DMS53 (cell line): ENCODE data around the gene FRMPD2.
"Not testable (repeated sequence)": the region's sequence is repeated elsewhere in the genome, so short reads cannot be mapped to it uniquely, and the experiment has no call there.

Experiments
- DNase-seq: peaks from one replicate; lab custom pipeline; 2025; lab: John Stamatoyannopoulos, UW

FRMPD2 gene

DNA sequence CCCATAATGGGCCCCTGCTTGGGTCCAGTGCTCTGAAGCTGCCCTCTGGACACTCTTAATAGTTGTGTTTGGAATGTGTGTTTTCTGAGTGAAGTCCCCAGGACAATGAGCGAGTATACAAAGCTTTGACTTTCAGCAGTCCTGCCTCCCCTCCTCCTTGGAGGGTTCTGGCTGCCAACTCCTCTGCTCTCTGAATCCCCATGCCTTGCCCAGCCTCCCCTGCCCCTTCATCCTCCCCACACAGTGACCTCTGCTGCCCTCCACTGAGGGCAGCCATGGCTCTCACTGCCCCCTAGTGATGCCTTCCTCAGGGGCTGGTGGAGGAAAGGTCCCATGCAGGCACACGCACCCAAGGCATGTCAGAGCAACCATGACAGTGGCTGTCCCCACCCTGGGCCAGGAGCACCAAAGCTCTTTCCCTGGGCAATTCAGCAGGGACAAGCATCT lies 40.9 kb downstream of the FRMPD2 start:
- DNase-seq = no peak

DNA sequence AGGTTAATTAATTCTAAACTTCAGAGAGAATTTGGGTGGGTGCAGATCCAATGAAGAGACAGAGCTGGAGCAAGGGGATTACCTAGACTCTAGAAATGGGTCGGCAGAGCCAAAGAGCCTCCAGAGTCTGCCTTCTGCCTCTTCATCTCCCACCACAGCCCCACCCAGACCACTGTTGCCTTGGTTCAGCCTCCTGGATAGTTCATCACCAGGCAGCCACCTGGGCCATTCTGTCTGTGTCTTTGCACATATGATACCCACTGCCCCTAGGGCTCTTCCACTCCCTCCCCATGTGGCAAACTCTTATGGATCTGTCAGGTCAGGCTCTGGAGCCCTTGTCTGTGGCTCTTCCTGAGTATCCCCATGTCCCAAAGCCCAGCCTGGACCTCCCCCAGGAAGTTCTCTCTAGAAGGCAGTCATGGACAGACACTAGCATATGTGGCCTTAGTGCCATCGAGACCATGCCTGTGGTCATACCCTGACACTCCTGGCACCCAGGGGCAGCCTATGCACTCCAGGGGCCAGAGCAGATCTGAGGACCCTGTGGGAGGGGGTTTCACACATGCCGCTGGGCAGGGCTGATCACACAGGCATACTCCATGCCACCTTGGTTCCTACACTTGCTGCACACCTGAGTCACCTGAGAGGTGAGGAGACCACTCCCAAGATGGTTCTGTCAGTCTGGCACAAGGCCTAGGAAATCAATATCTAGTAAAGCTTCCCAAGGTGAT lies 41.6 kb downstream of the FRMPD2 start:
- DNase-seq = no peak

DNA sequence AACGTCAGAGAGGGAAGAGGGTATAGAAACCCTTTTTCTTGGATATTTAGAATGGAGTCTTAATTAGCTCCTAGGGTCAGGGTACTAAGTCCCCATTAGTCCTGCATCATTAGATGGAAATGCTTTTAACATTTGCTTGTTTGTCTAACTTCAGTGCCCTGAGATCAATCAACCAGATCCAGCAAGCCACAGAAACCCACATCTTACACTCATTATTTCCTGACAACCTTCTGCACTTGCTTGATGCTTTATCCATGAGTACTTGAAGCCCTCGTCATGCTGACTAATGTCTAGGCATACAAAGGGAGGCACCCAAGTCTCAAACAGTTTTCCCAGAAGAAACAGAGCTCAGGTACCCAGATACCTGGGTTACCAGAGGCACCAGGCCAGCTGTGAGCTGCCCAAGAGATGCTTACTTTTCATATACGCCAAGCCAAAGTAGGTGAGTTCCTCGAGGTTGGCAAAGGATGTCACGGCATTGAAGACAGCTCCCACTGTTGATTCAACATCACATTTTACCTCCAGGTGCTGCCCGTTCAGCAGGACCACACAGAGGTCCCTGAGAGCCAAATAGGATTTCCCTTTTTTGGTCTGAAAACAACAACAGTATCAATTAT lies 42.7 kb downstream of the FRMPD2 start:
- no peak for DNase-seq

DNA sequence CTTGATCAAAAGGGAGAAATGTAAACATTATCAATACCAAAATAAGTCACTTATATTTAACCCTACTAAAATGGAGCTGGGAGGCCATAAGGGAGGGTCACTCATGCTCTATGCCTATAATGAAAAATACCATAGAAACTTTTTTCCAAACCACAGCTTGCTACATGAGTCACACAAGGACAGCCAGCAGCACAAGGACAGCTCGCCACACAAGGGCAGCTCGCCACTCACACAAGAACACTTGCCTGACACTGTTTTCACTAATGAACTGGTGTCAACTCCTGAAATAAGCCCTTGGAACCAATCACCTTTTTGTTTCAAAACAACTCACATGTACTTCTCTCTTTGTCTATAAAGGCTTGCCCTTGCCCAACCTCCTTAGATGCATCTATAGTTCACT lies 43.3 kb downstream of the FRMPD2 start:
- no peak for DNase-seq

DNA sequence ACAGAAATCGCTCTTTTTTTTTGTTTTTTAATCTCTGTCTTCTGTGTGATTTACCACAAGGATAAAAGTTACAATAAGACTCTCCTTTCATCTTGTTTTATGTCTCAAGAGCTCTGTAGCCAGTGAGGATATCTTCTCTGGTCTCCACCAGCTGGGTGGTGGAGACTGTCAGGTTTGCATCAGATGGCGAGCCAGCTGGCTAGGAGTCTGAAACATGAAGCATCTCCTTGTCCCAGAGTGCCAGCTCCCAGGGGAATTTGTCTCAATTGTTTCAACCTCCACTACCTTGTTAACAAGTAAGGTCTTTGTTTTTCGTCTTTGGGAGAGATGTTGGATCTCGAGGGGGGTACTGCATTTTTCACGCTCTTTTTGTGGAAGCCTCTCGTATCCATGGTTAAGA lies 47.3 kb downstream of the FRMPD2 start:
- DNase-seq = no peak

DNA sequence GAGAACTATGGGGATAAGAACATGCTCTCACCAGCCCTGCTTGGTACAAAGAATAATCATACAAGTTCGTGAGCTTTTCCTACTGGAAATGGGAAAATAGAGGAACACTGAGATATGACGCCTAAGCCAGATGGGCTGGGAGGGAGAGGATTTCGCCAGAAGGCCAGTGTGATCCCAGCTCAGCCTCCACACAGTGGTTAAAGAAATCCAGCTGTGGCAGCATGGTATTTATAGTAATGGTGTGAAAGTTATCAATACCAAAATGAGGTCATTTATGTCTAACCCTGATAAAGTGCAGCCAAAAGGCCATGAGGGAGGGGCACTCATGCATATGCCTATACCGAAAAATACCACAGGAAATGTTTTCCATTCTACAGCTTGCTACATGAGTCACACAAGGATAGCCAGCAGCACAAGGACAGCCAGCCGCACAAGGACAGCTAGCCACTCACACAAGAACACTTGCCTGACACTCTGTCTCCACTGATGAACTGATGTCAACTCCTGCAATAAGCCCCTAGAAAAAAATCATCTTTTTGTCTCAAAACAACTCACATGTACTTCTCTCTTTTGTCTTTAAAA lies 49.4 kb downstream of the FRMPD2 start:
- peak; percentile 19 for DNase-seq

DNA sequence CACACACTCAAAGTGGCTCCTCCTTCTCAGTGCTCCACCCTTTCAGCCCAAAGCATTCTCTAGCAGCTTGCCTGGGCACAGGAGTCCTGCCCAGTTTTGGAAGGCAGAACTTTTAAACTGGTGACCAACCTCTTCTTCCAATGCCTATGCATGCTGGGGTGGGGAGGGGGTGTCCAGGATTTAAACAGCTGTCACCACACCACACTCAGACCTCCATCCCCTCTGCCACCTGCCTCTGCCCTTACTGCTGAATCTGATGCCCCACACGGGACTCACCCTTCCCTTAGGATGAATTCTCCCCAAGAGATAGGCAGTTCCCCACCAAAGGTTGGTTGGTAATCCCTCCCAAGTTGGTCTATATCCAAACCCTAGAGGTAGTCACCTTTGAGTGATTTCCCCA lies 50.2 kb downstream of the FRMPD2 start:
- no peak for DNase-seq

DNA sequence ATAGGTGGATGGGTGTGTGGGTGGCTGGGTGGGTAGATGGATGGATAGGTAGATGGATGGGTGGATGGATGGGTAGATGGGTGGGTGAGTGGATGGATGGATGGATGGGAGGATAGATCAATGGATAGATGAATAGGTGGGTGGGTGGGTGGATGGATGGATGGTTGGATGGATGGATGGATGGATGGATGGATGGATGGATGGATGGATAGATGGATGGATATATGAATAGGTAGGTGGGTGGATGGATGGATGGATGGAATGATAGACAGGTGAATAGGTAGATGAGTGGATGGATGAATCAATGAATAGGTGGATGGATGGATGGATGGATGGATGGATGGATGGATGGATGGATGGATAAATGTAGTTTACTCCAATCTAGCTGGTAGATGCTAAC lies 52.7 kb downstream of the FRMPD2 start:
- DNase-seq = no peak

DNA sequence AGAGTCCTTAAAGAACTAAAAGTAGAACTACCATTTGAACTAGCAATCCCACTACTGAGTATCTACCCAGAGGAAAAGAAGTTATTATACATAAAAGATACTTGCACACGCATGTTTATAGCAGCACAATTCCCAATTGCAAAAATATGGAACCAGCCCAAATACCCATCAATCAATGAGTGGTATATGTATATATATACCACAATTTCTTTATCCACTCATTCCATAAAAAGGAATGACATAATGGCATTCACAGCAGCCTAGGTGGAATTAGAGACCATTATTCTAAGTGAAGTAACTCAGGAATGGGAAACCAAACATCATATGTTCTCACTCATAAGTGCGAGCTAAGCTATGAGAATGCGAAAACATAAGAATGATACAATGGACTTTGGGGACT lies 53.5 kb downstream of the FRMPD2 start:
- not testable (repeated sequence) for DNase-seq

DNA sequence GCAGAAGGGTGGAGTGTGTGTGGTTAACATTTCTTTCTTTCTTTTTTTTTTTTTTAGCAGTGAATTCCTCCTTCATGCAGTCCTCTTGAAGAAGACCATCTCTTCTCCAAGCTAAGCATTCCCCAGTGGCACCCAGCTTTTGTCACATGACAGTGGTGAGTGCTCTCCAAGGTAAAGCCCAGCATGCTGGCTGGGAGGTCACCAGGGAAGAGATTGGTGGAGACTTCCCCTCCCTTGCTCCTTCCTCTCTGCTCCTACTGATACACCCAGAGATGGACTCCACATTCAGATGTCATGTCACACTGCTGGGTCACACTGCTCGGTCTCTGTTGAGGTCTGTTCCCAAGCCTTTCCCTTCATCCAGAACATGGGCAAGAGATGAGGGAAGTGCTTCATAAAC lies 55.3 kb downstream of the FRMPD2 start:
- DNase-seq = no peak

DNA sequence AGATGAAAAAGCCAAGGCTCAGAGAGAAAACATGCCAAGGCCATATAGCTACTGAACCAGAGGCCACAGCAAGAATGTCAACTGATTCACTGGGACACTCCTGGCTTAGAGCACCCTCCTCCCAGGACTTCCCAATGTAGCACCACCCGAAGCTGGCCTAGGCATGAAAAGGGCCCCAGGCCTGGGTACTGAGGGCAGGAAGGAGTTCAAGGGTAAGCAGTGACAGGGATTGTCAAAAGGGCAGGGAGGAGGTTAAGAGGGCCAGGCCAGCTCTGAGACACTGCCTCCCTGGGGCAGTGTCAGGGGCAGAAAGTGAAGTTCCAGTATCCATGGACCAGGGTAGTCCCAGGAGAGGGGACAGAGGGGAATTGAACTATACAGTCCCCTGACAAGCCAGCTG lies 57.8 kb downstream of the FRMPD2 start:
- DNase-seq = no peak

DNA sequence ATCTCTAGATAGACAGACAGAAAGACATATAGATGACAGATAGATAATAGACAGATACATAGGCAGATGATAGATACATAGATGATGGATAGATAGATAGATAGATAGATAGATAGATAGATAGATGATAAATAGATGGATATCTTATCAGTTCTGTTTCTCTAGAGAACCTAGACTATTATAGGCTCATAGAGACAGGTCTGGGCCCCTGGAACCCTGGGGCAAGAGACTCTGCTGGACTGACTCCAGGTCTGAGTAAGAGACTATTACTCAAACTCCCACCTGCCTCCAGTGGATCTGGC lies 58.3 kb downstream of the FRMPD2 start:
- no peak for DNase-seq

DNA sequence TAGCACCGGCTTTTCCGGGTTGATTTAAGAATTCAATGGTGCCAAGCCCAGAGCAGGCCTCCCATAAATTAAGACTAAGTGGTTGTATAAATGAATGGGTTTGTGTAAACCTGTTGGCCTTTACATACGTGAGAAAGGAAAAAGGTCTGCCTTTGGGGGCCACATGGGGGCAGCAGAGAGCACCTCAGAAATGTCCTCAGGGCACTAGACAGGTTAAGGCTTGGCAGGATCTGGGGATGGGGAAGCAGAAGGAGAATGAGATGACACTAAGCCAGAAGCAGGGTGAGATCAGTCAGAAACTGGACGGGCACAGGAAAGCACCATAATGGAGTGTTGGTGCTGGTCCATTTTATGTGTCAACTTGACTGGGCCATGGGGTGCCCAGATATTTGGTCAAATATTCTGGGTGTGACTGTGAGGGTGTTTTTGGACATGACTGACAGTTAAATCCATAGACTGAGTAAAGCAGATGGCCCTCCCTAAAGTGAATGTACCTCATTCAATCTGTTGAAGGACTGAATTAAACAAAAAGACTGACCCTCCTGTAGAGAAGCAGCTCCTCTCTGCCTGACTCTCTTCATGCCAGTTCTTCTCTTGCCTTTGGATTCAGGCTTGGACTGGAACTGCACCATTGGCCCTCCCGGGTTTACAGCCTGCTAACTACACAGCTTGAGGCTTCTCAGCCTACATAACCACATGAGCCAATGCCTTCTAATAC lies 58.9 kb downstream of the FRMPD2 start:
- peak; percentile 83 for DNase-seq

DNA sequence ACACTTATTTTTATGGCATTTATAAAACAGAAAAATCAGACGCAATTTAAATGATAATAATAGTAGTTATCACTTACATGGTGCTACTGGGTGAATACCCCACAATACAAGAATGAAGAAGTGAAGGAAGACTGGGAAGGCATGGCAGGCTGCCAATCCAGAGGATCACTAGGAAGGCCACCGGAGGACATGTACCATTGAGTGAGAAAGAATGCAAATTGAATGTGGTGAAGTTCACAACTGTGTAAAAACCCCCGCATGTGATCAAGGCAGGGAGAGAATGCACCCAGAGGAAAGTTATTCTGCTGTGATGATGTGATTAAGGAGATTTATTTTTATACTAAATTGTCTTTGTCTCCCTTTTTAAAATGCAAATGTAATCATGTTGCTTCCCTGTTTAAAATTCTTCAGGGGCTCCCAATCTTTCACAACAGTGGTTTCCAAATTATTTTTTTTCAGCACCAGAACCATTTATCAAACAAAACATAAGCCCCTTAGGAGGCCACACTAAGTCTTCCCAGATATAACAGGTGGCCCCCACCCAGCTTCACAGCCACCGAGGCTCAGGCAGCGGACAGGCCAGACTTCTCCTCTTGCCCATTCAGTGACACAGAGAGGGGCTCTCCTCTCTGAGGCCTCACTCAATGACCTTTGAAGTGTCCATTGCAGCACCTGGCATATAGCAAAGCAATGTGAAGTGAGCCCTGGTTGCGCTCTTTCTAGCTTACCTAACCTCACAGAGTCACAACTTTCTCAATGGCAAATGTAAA lies 59.6 kb downstream of the FRMPD2 start:
- no peak for DNase-seq

DNA sequence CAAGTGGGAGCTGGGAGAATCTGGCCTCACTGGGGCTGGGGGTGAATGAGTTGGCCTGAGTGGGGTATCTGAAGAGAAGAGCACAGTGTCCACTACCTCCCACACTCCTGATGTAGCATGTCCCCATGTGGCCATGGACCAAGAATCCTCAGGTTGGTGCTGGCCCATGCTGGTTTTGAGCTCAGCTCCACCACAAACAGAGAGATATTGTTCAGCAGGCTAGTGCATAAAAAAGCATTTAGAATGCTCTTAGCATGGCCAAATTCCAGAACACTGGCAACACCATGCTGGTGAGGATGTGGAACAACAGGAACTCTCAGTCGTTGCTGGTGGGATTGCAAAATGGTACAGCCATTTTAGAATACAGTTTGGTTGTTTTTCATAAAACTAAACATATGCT lies 61.4 kb downstream of the FRMPD2 start:
- no peak for DNase-seq

DNA sequence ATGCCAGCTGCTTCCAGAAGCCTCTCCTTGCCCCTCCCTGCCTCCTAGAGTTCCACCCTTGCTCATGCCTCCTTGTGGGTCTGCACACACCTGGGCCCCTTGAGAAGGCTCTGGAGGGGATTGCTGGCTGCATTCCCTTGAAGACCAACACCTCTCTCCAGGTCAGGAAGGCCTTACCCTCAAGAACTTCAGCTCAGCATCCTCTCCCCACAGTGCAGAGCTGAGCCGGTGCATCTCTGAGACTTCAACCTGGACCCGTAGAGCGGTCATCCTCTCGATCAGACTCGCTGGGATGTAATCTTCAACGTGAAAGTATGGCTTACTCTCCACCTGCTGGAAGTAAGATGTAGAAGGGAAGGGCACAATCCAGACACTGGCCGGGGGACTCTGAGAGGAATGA lies 62.7 kb downstream of the FRMPD2 start:
- DNase-seq = no peak

DNA sequence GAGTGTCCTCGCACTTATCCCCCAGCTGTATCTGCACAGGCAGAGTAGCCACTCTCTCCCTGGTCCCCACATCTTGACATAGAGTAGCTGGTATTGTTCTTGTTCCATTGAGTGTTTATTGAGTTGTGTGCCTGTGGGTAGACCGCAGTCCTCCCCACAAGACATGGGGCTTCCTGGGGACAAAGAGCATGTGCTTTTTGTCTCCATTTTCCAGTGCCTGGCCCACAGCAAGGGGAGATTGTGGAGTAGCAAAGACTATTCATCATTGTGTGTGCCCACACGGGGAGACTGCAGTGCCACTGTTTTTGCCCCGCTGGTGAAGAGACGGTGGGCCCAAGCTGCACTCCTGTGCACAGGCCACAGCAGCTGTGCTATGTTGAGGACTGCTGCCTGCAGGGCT lies 63.5 kb downstream of the FRMPD2 start:
- no peak for DNase-seq

DNA sequence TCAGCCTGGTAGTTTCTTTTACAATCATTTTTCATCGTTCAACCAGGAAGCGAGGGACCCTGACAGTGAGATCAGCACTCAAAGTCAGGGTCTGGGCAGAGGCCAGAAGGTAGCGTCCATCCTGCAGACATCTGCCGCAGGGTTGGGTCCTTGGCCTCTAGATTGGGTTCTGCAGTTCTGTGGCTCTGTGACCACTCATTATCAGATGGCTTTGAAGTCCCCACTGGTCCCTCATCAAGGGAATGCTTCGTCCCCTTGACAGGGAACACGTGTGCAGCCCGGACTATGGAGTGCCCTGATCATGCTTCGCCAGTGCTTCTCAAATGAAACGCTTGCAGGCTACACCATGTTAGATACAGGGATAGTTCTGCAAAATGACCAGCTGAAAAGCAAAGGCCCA lies 64.1 kb downstream of the FRMPD2 start:
- DNase-seq = no peak

DNA sequence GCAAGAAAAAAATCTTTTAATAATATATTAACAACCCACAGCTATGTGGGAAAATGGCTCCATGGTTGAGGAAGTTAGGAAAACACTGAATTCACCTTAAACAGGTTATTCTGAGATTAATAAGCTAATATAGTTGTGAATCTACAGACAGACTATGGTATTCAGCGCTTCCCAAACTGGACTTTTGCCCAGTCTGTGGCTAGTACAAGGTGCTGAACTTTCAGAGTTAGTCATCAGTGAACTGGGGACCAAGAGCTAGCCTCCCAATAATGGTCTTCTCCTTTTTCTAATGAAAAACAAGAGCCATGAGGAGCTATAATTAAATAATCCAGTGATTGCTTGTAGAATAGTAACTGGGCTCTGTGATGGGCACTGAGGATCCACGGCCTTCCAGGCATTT lies 65.3 kb downstream of the FRMPD2 start:
- DNase-seq = no peak

DNA sequence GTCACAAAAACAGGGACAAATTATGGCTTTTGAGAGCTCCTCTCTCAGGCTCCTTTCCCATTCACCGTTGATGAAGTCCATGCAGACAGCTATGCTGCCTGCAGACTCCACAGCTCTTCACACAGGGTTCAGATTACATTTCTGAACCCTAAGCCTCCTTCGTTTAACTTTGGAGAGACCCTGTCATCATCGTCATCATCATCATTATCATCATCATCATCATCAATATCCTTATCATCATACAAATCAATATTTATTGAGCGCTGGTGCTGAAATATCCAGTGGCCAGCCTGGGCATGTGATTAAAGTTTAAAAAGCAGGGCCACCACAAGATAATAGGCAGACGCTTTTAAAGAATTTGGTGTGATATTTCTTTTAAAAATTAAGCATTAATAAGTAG lies 66.6 kb downstream of the FRMPD2 start:
- no peak for DNase-seq

DNA sequence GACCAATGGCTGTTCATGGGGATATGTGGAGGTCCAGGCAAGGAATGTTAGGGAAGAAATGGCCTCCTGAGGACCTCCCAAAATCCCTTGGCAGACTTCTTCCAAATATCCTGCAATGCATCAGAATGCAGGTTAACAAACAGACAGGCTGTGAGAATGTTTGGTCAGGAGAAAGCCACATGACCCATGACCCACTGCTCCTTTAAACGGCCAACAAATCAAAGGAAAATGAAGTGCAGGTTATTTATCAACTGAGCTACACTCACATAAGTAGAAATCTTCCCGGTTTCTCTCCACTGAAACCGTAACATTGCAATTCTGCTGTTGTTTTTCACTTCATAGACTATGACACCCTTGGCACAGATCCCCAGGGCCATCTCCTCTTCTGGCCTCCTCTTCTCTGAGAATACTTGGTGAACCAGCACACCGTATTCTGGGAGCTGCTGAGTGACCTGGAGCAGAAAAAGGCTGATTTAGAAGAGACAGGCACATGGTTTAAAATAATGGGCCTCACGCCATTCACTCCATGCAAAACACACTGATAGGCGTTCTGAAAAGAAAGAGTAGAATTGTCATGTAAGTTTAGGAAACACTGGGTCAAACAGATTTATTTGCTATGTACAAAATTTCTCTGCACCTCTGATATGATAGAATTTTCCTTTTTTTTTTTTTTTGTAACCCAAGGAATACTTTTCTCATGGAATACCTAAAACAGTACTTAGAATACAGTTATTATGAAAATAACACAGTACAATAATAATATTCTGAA lies 67.8 kb downstream of the FRMPD2 start:
- DNase-seq = no peak

DNA sequence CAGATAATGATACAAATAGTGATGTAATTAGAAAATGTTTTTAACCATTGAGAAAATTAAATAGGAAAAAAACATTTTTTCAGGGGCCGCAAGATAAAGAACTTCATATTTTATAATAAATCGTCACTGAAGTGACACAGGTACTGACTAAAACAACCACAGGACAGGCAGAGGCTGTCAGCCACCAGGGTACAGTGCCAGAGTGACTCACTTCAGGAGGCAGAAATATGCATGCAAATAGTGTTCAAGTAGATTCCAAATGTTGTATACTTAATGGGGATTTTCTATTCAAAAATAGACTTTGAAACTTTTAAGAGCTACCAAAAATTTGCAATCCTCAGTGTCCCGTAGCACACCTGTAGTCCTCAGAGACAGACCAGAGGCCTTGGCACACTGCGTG lies 68.6 kb downstream of the FRMPD2 start:
- DNase-seq = no peak
